Right atrium auricular region (tissue), 2 donors: ENCODE results near the gene STAMBPL1. TPM values are rescaled to one million over a fixed set of nuclear protein-coding genes. Genes with fewer than 3 reads are reported as not detected.
"Not testable (repeated sequence)": the region's sequence is repeated elsewhere in the genome, so short reads cannot be mapped to it uniquely, and the experiment has no call there.

Source experiments
- DNase-seq: peaks from one replicate; pipeline ENCODE4 v3.0.0-alpha.2; 2019; ENCODE audit warnings: low spot score
- H3K27ac ChIP-seq, 2 donors: fragments of 200-600 bp; sonication (generic); 1 replicate in 1 of 2; 2 replicates in 1 of 2; pipeline ENCODE4 v1.5.1; 2016 to 2019
- H3K27me3 ChIP-seq, 2 donors: fragments of 200-600 bp; sonication (generic); one replicate each; pipeline versions ENCODE4 v1.5.1 to v1.6.0; 2017 to 2019
- H3K36me3 ChIP-seq: fragments of 200-600 bp; sonication (generic); one replicate; pipeline ENCODE4 v1.5.1; 2016
- H3K4me1 ChIP-seq, 2 donors: fragments of 200-600 bp; sonication (generic); one replicate each; pipeline versions ENCODE4 v1.5.1 to v1.6.0; 2017 to 2019
- H3K4me3 ChIP-seq, 2 donors: fragments of 200-600 bp; sonication (generic); 1 replicate in 1 of 2; 2 replicates in 1 of 2; pipeline ENCODE4 v1.5.1; 2017 to 2019; ENCODE audit warnings: mild to moderate bottlenecking in 1 of 2, moderate library complexity in 1 of 2
- H3K9me3 ChIP-seq, 2 donors: fragments of 200-600 bp; sonication (generic); one replicate each; pipeline ENCODE4 v1.5.1; 2019
- CTCF ChIP-seq, 2 donors: fragments of 200-600 bp; sonication (generic); IDR thresholded peaks; one replicate each; pipeline ENCODE4 v1.5.1; 2019; ENCODE audit warnings: antibody characterized with exemption in 2 of 2
- total RNA-seq, 2 donors: library from RNA; depleted of rRNA; stranded (reverse); fragments of >200 nt; gene quantifications; one replicate each; pipeline ENCODE4 v1.1.0, GENCODE V29; 2016

STAMBPL1 gene
- total RNA-seq, 2 donors from 2014 or later: 8.8 to 13.8 TPM

DNA sequence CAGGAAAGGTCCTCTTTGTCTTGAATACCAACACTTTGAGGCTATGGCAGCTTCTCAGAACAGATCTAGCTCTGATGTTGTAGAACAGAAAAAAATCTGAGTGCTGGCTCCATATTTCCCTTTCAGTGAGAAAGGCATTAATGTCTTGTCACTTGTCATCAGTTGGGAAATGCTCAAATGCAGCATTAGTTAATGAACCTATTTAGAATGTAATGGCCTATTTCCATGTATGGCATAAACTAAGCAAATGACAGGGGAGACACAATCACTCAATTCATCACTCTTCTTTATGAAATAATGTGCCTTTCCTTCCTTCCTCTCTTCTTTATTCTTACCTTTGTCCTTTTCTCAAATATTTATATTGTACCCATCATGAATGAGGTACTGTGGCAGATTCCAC is 5.0 kb upstream of the STAMBPL1 start:
- DNase-seq: no peak
- H3K36me3 ChIP-seq: no peaks in the 10 kb centered on the region
- no peak for TF ChIP-seq CTCF (IDR thresholded peaks at IDR 0.05)
- no peaks in the 10 kb centered on the region for H3K9me3 ChIP-seq
- no peaks in the 10 kb centered on the region for H3K27me3 ChIP-seq
- no peak overlapping the region for H3K4me3 ChIP-seq
- H3K27ac ChIP-seq: no peak overlapping the region
- peaks cover 0 to 20% of the 10 kb centered on the region in 2 donors for H3K4me1 ChIP-seq

DNA sequence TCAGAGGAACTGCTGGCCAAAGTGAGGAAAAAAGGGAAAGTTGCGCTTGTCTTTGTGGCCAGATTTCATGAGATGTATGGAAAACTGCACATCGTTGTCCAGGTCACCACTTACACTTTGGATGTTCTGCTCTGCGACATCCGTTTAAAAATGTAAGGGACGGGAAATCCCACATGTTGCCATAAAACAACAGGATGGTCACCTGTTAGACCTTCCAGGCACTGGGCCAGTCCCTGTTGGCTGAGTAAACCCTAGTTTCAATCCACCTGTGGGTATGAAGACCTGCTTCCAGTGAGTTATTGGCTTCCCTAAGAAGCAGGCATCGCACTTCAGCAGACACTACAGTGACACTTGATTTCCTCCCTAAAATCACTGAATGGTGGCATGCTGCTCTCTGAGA is 2.7 kb upstream of the STAMBPL1 start:
- Histone ChIP-seq H3K9me3 (no peaks in the 10 kb centered on the region), H3K36me3 (no peaks in the 10 kb centered on the region), H3K4me1 (peaks cover 0 to 34% of the 10 kb centered on the region in 2 donors), H3K27me3 (no peaks in the 10 kb centered on the region), H3K4me3 (no peak overlapping the region), H3K27ac (no peak overlapping the region)
- no peak for DNase-seq
- TF ChIP-seq CTCF (IDR thresholded peaks at IDR 0.05): no peak

GRCh38 chr10:88880282-88881076 is 434 bp downstream of the STAMBPL1 start:
- DNase-seq: peak; percentile 88
- H3K27me3 ChIP-seq: no peaks in the 10 kb centered on the region
- no peaks in the 10 kb centered on the region for H3K9me3 ChIP-seq
- H3K4me3 ChIP-seq: peak overlapping the region; percentile 81 to 85
- peak in 1 of 2 donors; percentile 55 for TF ChIP-seq CTCF (IDR thresholded peaks at IDR 0.05)
- peak overlapping the region; percentile 95 to 96 for H3K27ac ChIP-seq
- no peaks in the 10 kb centered on the region for H3K36me3 ChIP-seq
- H3K4me1 ChIP-seq: peaks cover 0 to 41% of the 10 kb centered on the region in 2 donors

- Histone ChIP-seq H3K4me1 (peaks cover 0 to 42% of the 10 kb centered on the region in 2 donors), H3K27ac (peak overlapping the region; percentile 95 to 96), H3K27me3 (no peaks in the 10 kb centered on the region), H3K9me3 (no peaks in the 10 kb centered on the region), H3K36me3 (no peaks in the 10 kb centered on the region), H3K4me3 (peak overlapping the region; percentile 81 to 85)
- no peak for TF ChIP-seq CTCF (IDR thresholded peaks at IDR 0.05)
- DNase-seq: no peak
Observed at GRCh38 chr10:88881320-88881719, 1.3 kb downstream of the STAMBPL1 start.

- Histone ChIP-seq H3K27ac (peak overlapping the region; percentile 95 to 96), H3K4me3 (no peak overlapping the region), H3K27me3 (no peaks in the 10 kb centered on the region), H3K9me3 (no peaks in the 10 kb centered on the region), H3K36me3 (no peaks in the 10 kb centered on the region), H3K4me1 (peaks cover 0 to 47% of the 10 kb centered on the region in 2 donors)
- DNase-seq: no peak
- no peak for TF ChIP-seq CTCF (IDR thresholded peaks at IDR 0.05)
Observed at GRCh38 chr10:88881922-88882645, 2.0 kb downstream of the STAMBPL1 start.

GRCh38 chr10:88882646-88883447 is 2.8 kb downstream of the STAMBPL1 start:
- not testable (repeated sequence) for H3K9me3 ChIP-seq, H3K27me3 ChIP-seq, H3K4me3 ChIP-seq, H3K36me3 ChIP-seq, DNase-seq
- Histone ChIP-seq H3K27ac (peak overlapping the region; percentile 95 to 96), H3K4me1 (peaks cover 0 to 47% of the 10 kb centered on the region in 2 donors)
